Uterus (tissue), 2 donors: Measurements from ENCODE around the gene TMEM128.

Source experiments
- CTCF ChIP-seq, 4 experiments: fragments of 200-600 bp in 2 of 4; fragments of 450-650 bp in 2 of 4; sonication (generic) in 2 of 4; IDR thresholded peaks; one replicate each; pipeline ENCODE4 v1.5.1; 2016 to 2019; ENCODE audit warnings: antibody characterized with exemption in 4 of 4, mild to moderate bottlenecking in 2 of 4, moderate library complexity in 1 of 4
- POLR2A ChIP-seq, 2 donors: fragments of 450-650 bp; IDR thresholded peaks; one replicate each; pipeline ENCODE4 v1.6.1; 2016; ENCODE audit warnings: antibody characterized with exemption in 2 of 2, mild to moderate bottlenecking in 1 of 2, moderate library complexity in 1 of 2

GRCh38 chr4:4288098-4288497 lies 40.1 kb upstream of the TMEM128 start:
- no peak for TF ChIP-seq CTCF (IDR thresholded peaks at IDR 0.05)
- TF ChIP-seq POLR2A (IDR thresholded peaks at IDR 0.05), result no peak
